Esophagus (tissue), 2 donors: ENCODE measurements around the gene CAMK1D. TPM values are rescaled to one million over a fixed set of nuclear protein-coding genes. Genes with fewer than 3 reads are reported as not detected.

Source experiments
- H3K27ac ChIP-seq, 2 donors: one replicate each; pipeline ENCODE4 v1.5.1; 2013; ENCODE audit warnings: low read depth in 2 of 2, mild to moderate bottlenecking in 2 of 2, inconsistent platforms in 1 of 2, low read length in 1 of 2, moderate library complexity in 1 of 2
- H3K27me3 ChIP-seq, 2 donors: one replicate each; pipeline ENCODE4 v1.6.1; 2013; ENCODE audit warnings: low read length in 2 of 2, control low read depth in 1 of 2, mild to moderate bottlenecking in 1 of 2; ENCODE audit not compliant: insufficient read depth in 2 of 2, control insufficient read depth in 1 of 2
- H3K36me3 ChIP-seq, 2 donors: one replicate each; pipeline ENCODE4 v1.6.1; 2013; ENCODE audit warnings: low read length in 1 of 2; ENCODE audit not compliant: control insufficient read depth in 2 of 2, insufficient read depth in 2 of 2
- H3K4me1 ChIP-seq, 2 donors: one replicate each; pipeline ENCODE4 v1.6.1; 2013; ENCODE audit warnings: low read length in 1 of 2; ENCODE audit not compliant: control insufficient read depth in 2 of 2, insufficient read depth in 2 of 2
- H3K4me3 ChIP-seq, 2 donors: one replicate each; pipeline ENCODE4 v1.5.1; 2013; ENCODE audit warnings: low read length in 2 of 2, mild to moderate bottlenecking in 2 of 2, low read depth in 1 of 2, moderate library complexity in 1 of 2
- H3K9me3 ChIP-seq, 2 donors: one replicate each; pipeline ENCODE4 v1.6.1; 2013; ENCODE audit warnings: mild to moderate bottlenecking in 2 of 2, low read depth in 1 of 2, low read length in 1 of 2, moderate library complexity in 1 of 2; ENCODE audit not compliant: control insufficient read depth in 2 of 2, insufficient read depth in 1 of 2
- WGBS, 2 donors: extraction: QIAGEN DNeasy Blood & Tissue Kit; methylation state at CpG; one replicate each; pipeline ENCODE4 v1.1.7; 2013; 5-methylcytosine and 5-hydroxymethylcytosine counted together
- polyA plus RNA-seq, 2 donors: library from polyadenylated mRNA; stranded (reverse); fragments of 200-250 nt; gene quantifications; one replicate each; pipeline ENCODE4 v1.2.3, GENCODE V29; 2013
- donor health status: healthy with polysubstance abuse.
- donor health status: Bipolar disorder and iron deficiency.

CAMK1D gene
- polyA plus RNA-seq, 2 donors, result 5.4 to 5.6 TPM

DNA sequence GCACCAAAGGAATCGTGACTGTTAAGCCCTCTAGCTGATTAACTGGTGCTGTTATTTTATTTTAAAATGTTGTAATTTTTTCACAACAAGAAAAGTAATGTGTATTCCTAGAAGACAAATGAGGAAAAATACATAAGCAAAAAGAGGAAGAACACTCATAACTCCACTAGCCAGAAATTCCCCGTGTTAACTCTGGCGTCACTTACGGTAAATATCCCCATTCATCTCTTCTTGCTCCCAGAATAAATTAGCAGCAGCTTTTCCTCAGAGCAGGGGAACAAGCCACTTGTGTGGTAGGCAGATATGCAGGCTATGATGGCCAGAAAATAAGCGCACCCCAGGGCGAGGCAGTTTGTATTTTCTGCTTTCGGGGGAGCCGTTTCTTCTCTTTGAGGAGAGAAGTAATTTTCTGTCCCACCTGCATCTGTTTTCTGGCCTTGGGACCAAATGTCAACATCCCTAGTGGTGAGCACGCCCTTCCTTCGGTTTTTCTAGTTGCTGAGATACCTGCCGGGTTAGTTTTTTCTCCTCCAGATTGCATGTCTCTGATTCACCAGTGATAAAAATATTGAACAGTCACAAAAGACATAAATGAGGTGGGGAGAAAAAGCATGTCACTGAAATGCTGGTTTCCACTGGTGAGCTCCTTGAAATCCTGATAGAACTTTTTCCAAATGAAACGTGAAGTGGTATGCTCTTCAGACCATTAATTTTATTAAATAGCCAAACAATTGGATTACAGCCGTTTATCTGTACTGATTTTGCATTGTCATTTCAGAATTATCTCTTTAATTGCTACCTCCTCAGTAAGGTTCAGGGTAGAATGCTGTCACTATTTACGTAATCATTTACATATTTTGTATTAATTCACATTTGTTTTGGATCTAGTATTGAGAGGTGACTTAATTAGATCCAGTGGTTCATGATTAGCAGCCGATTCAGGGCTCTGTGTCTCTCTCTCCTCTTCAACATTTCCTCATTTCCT, 268.1 kb downstream of the CAMK1D start:
- H3K9me3 ChIP-seq, result no peaks in the 10 kb centered on the region
- no peak overlapping the region for H3K4me3 ChIP-seq
- H3K4me1 ChIP-seq, result peaks cover 0 to 3% of the 10 kb centered on the region in 2 donors
- peak overlapping the region in 1 of 2 donors; percentile 56 for H3K27ac ChIP-seq
- WGBS, 2 donors, result 45 to 47% methylated on average over 15 of the region's 15 CpGs
- H3K36me3 ChIP-seq, result no peaks in the 10 kb centered on the region
- no peaks in the 10 kb centered on the region for H3K27me3 ChIP-seq

- no peaks in the 10 kb centered on the region for H3K9me3 ChIP-seq
- H3K27me3 ChIP-seq, result no peaks in the 10 kb centered on the region
- WGBS, 2 donors, result 92 to 97% methylated on average over 5 of the region's 5 CpGs
- H3K4me3 ChIP-seq, result no peak overlapping the region
- no peak overlapping the region for H3K27ac ChIP-seq
- no peaks in the 10 kb centered on the region for H3K36me3 ChIP-seq
- peaks cover 0 to 3% of the 10 kb centered on the region in 2 donors for H3K4me1 ChIP-seq
These were observed 272.7 kb downstream of the CAMK1D start for GRCh38 chr10:12622016-12622415.

DNA sequence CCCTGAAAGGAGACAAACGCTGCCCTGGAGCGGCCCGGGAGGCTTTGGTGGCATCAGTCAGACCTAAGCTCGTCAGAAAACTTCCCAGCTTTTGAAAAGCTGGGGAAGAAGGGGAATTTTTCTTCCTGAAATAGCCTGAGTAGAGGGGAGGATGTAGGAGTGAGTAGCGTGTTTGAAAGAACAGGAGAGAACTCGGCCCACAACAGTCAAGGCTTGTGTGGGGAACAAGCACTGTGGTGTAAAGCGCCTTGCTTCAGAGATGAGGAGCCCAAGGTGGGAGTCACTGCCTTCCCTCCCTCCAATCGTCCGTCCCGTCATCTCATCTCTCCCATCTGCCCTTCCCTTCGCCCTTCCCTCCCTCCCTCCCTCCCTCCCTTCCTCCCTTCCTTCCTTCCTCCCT, 273.3 kb downstream of the CAMK1D start:
- Histone ChIP-seq H3K36me3 (no peaks in the 10 kb centered on the region), H3K27me3 (no peaks in the 10 kb centered on the region)
- 93 to 95% methylated on average over 10 to 11 of the region's 11 CpGs for WGBS, 2 donors

DNA sequence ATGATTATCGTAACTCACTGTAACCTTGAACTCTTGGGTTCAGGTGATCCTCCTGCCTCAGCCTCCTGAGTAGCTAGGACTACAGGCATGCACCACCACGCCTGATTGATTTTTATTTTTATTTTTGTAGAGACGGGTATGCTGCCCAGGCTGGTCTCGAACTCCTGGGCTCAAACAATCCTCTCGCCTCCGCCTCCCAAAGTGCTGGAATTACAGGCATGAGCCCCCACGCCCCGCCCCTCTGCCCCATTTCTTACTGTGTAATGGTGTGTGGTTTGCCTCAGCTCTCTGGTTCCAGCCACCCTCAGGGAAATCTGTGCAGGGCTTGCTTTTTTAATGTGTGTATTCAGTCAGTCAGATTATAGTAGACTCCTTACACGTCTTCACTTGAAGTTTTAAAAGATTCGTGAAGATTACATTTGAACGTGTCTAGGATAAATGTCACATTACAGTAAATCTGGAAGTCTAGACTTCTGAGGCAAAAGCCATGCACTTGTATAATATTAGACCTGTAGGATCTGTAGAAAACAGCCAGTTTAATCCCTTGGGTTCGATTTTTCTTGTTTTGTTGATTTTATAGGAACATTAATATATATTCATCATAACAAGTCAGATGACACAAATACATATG, 276.2 kb downstream of the CAMK1D start:
- H3K4me3 ChIP-seq, result no peak overlapping the region
- peaks cover 3 to 4% of the 10 kb centered on the region in 2 donors for H3K4me1 ChIP-seq
- H3K9me3 ChIP-seq, result no peaks in the 10 kb centered on the region
- no peaks in the 10 kb centered on the region for H3K27me3 ChIP-seq
- H3K36me3 ChIP-seq, result no peaks in the 10 kb centered on the region
- WGBS, 2 donors, result 80 to 84% methylated on average over 12 of the region's 12 CpGs
- H3K27ac ChIP-seq, result no peak overlapping the region

More for the DNA sequence above, 273.3 kb downstream of the CAMK1D start:
- H3K9me3 ChIP-seq, result no peaks in the 10 kb centered on the region
- H3K27ac ChIP-seq, result no peak overlapping the region
- H3K4me3 ChIP-seq, result no peak overlapping the region
- H3K4me1 ChIP-seq, result no peaks in the 10 kb centered on the region

DNA sequence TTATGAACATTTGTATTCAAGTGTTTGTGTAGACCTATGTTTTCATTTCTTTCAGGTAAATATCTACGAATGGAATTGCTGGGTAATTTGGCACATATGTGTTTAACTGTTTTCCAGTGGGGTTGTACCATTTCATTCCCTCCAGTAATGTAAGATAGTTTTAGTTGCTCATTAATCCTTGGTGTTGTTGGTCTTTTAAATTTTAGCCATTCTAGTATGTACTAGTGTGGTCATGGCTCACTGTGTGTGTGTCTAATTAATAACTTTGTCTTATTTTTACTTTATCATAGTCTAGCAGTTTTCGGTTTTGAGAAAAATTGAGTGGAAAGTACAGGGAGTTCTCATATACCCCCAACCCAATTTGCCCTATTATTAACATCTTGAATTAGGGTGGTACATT, 278.8 kb downstream of the CAMK1D start:
- Histone ChIP-seq H3K27me3 (no peaks in the 10 kb centered on the region), H3K4me1 (peaks cover 3 to 7% of the 10 kb centered on the region in 2 donors), H3K27ac (no peak overlapping the region), H3K4me3 (no peak overlapping the region), H3K9me3 (peaks cover 0 to 5% of the 10 kb centered on the region in 2 donors), H3K36me3 (peaks cover 0 to 2% of the 10 kb centered on the region in 2 donors)
- 92 to 93% methylated on average over 2 of the region's 2 CpGs for WGBS, 2 donors

GRCh38 chr10:12628964-12629766, 279.8 kb downstream of the CAMK1D start:
- 34 to 36% methylated on average over 10 of the region's 10 CpGs for WGBS, 2 donors
- Histone ChIP-seq H3K9me3 (peaks cover 0 to 5% of the 10 kb centered on the region in 2 donors), H3K27ac (peak overlapping the region; percentile 64 to 69)

GRCh38 chr10:12629767-12630165, 280.4 kb downstream of the CAMK1D start:
- WGBS, 2 donors, result 74 to 81% methylated on average over 5 of the region's 5 CpGs
- Histone ChIP-seq H3K27ac (peak overlapping the region in 1 of 2 donors; percentile 64), H3K9me3 (peaks cover 0 to 5% of the 10 kb centered on the region in 2 donors), H3K4me1 (peaks cover 3 to 7% of the 10 kb centered on the region in 2 donors), H3K36me3 (peaks cover 0 to 2% of the 10 kb centered on the region in 2 donors), H3K4me3 (no peak overlapping the region), H3K27me3 (no peaks in the 10 kb centered on the region)

More at GRCh38 chr10:12628964-12629766, 279.8 kb downstream of the CAMK1D start:
- peaks cover 0 to 2% of the 10 kb centered on the region in 2 donors for H3K36me3 ChIP-seq
- H3K4me1 ChIP-seq, result peaks cover 3 to 7% of the 10 kb centered on the region in 2 donors
- no peaks in the 10 kb centered on the region for H3K27me3 ChIP-seq
- no peak overlapping the region for H3K4me3 ChIP-seq

DNA sequence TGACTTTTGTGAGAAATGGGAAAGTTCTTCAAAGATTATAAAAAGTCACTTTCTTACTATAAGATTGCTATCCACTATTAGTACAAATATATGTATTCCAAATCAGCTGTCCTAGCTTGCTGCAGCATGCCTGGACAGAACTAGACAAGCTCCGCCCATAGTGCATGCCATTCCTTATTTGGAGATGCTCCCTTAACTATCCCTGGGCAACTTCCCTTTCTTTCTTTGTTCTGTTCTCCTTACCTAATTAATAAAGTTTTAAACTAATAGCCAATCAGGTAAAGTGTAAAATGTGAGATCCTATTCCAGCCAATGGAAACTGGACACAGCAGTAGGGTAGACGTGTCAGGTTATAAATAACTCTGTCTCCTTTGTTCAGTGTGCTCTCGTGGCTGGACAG, 281.9 kb downstream of the CAMK1D start:
- H3K9me3 ChIP-seq, result peaks cover 0 to 5% of the 10 kb centered on the region in 2 donors
- peaks cover 3 to 7% of the 10 kb centered on the region in 2 donors for H3K4me1 ChIP-seq
- no peaks in the 10 kb centered on the region for H3K27me3 ChIP-seq
- 71 to 75% methylated on average over 3 of the region's 3 CpGs for WGBS, 2 donors
- peaks cover 0 to 2% of the 10 kb centered on the region in 2 donors for H3K36me3 ChIP-seq
- H3K27ac ChIP-seq, result no peak overlapping the region
- no peak overlapping the region for H3K4me3 ChIP-seq
